GM23338 (cell line): Measurements from ENCODE around the gene MYBL2. TPM values are rescaled to one million over a fixed set of nuclear protein-coding genes. Genes with fewer than 3 reads are reported as not detected.

Source experiments
- ATAC-seq: fragments of 200-7000 bp; cut with Tn5 transposase; 3 replicates; pipeline ENCODE4 v1.9.1; 2020
- DNase-seq: peaks from one replicate; pipeline ENCODE4 v3.0.0-alpha.2; 2015; ENCODE audit warnings: low spot score
- H2AFZ ChIP-seq: fragments of 200-600 bp; sonication (generic); 2 replicates; pipeline ENCODE4 v1.8.0; 2016; ENCODE audit warnings: antibody characterized with exemption, mild to moderate bottlenecking, moderate library complexity
- H3F3A ChIP-seq: fragments of 200-600 bp; sonication (generic); replicated peaks from 2 replicates; pipeline ENCODE4 v1.8.0; 2017; ENCODE audit warnings: antibody characterized with exemption, mixed run types, low read depth
- H3K27ac ChIP-seq: fragments of 200-600 bp; sonication (generic); 2 replicates; pipeline ENCODE4 v1.6.1; 2016; ENCODE audit warnings: low read depth
- H3K27me3 ChIP-seq: fragments of 200-600 bp; sonication (generic); 2 replicates; pipeline ENCODE4 v1.8.0; 2016; ENCODE audit warnings: mild to moderate bottlenecking, mixed run types, moderate library complexity; ENCODE audit not compliant: insufficient read depth
- H3K36me3 ChIP-seq: fragments of 200-600 bp; sonication (generic); 2 replicates; pipeline ENCODE4 v1.8.0; 2016; ENCODE audit warnings: mild to moderate bottlenecking; ENCODE audit not compliant: insufficient read depth
- H3K4me1 ChIP-seq: fragments of 200-600 bp; sonication (generic); 2 replicates; pipeline ENCODE4 v1.8.0; 2016; ENCODE audit warnings: mild to moderate bottlenecking, moderate library complexity; ENCODE audit not compliant: insufficient read depth
- H3K4me2 ChIP-seq: fragments of 200-600 bp; sonication (generic); 2 replicates; pipeline ENCODE4 v1.7.1; 2017; ENCODE audit warnings: mixed run types
- H3K4me3 ChIP-seq: fragments of 200-600 bp; sonication (generic); 2 replicates; pipeline ENCODE4 v1.6.1; 2016; ENCODE audit warnings: mixed run types
- H3K79me2 ChIP-seq: fragments of 200-600 bp; sonication (generic); replicated peaks from 2 replicates; pipeline ENCODE4 v1.8.0; 2017; ENCODE audit warnings: mild to moderate bottlenecking; ENCODE audit not compliant: insufficient read depth
- H3K9me2 ChIP-seq: fragments of 200-600 bp; sonication (generic); 2 replicates; pipeline ENCODE4 v1.8.0; 2017; ENCODE audit not compliant: insufficient read depth
- H4K20me1 ChIP-seq: fragments of 200-600 bp; sonication (generic); replicated peaks from 2 replicates; pipeline ENCODE4 v1.8.0; 2017; ENCODE audit warnings: mild to moderate bottlenecking; ENCODE audit not compliant: insufficient read depth
- H3K27ac Mint-ChIP-seq: 2 replicates; pipeline ENCODE4 v1.8.0; 2020; ENCODE audit warnings: inconsistent platforms, mild to moderate bottlenecking, moderate library complexity, mixed read lengths
- H3K27me3 Mint-ChIP-seq: 3 replicates; pipeline ENCODE4 v1.8.0; 2022; ENCODE audit warnings: low read depth, mild to moderate bottlenecking, moderate library complexity, mixed read lengths, inconsistent platforms; ENCODE audit not compliant: insufficient read depth, poor library complexity
- H3K36me3 Mint-ChIP-seq: 3 replicates; pipeline ENCODE4 v1.8.0; 2021; ENCODE audit warnings: low read depth, mild to moderate bottlenecking, inconsistent platforms, moderate library complexity, mixed read lengths
- H3K4me1 Mint-ChIP-seq: 3 replicates; pipeline ENCODE4 v1.8.0; 2020; ENCODE audit warnings: mild to moderate bottlenecking, inconsistent platforms, mixed read lengths
- H3K4me3 Mint-ChIP-seq: 3 replicates; pipeline ENCODE4 v1.8.0; 2021; ENCODE audit warnings: moderate library complexity, mild to moderate bottlenecking, inconsistent platforms, mixed read lengths
- H3K9me3 Mint-ChIP-seq: 3 replicates; pipeline ENCODE4 v1.8.0; 2020; ENCODE audit warnings: moderate library complexity, mild to moderate bottlenecking, inconsistent platforms, mixed read lengths
- CREB1 ChIP-seq: fragments of 250-450 bp; sonication (Bioruptor Pico); IDR thresholded peaks from 2 replicates; pipeline ENCODE4 v1.5.0; 2020; ENCODE audit warnings: low read depth, mild to moderate bottlenecking, moderate library complexity
- ETS1 ChIP-seq: IDR thresholded peaks from 2 replicates; pipeline ENCODE4 v1.6.1; 2016; ENCODE audit warnings: antibody characterized with exemption
- JUNB ChIP-seq: IDR thresholded peaks from one replicate; pipeline ENCODE4 v1.6.1; 2016; ENCODE audit warnings: antibody characterized with exemption; ENCODE audit not compliant: unreplicated experiment
- NANOG ChIP-seq: IDR thresholded peaks from 2 replicates; pipeline ENCODE4 v1.6.1; 2016; ENCODE audit warnings: antibody characterized with exemption, borderline replicate concordance
- POLR2AphosphoS5 ChIP-seq: IDR thresholded peaks from 2 replicates; pipeline ENCODE4 v1.6.1; 2016; ENCODE audit warnings: antibody characterized with exemption, low read depth
- REST ChIP-seq: IDR thresholded peaks from one replicate; pipeline ENCODE4 v1.6.1; 2018; ENCODE audit warnings: antibody characterized with exemption; ENCODE audit not compliant: unreplicated experiment
- STAT1 ChIP-seq: IDR thresholded peaks from one replicate; pipeline ENCODE4 v1.6.1; 2016; ENCODE audit warnings: antibody characterized with exemption; ENCODE audit not compliant: unreplicated experiment
- ZNF114 ChIP-seq: fragments of 250-450 bp; sonication (Bioruptor Pico); IDR thresholded peaks from 2 replicates; pipeline ENCODE4 v1.5.0; 2020; ENCODE audit warnings: mild to moderate bottlenecking, moderate library complexity
- ZNF462 ChIP-seq: fragments of 250-450 bp; sonication (Bioruptor Pico); IDR thresholded peaks from 2 replicates; pipeline ENCODE4 v1.5.0; 2020; ENCODE audit warnings: mild to moderate bottlenecking, moderate library complexity
- polyA plus RNA-seq: library from polyadenylated mRNA; unstranded; fragments of >200 nt; fragmentation: Nextera tagmentation; extraction: Ambion mirVana; gene quantifications from 2 replicates; pipeline ENCODE4 v1.2.1, GENCODE V29; 2016
- total RNA-seq: library from RNA; depleted of rRNA; stranded (reverse); fragments of >200 nt; shearing (Covaris generic); gene quantifications from 2 replicates; pipeline ENCODE4 v1.2.3, GENCODE V29; 2014

The MYBL2 gene
- total and polyA plus RNA-seq, 2 experiments from 2014 or later: 72.3 to 131 TPM

GRCh38 chr20:43699941-43700565 lies 33.1 kb downstream of the MYBL2 start:
- Mint-ChIP-seq H3K27me3 (peaks cover 6% of the 10 kb centered on the region), H3K36me3 (peaks cover 74% of the 10 kb centered on the region), H3K4me3 (no peak overlapping the region), H3K9me3 (no peaks in the 10 kb centered on the region), H3K27ac (no peak overlapping the region), H3K4me1 (no peaks in the 10 kb centered on the region)
- Histone ChIP-seq H3K4me3 (no peak overlapping the region), H3K79me2 (peaks cover 5% of the 10 kb centered on the region), H3K9me2 (no peaks in the 10 kb centered on the region), H3K27me3 (no peaks in the 10 kb centered on the region), H4K20me1 (peaks cover 5% of the 10 kb centered on the region; the same call in 1 of the 2 replicates), H3K36me3 (peaks cover 25% of the 10 kb centered on the region), H3F3A (no peaks in the 10 kb centered on the region), H3K27ac (no peak overlapping the region), H2AFZ (no peak overlapping the region), H3K4me1 (no peaks in the 10 kb centered on the region), H3K4me2 (no peak overlapping the region)
- DNase-seq (no peak), ATAC-seq (no peak)
- TF ChIP-seq JUNB: no peak
- TF ChIP-seq NANOG: no peak
- no peak for TF ChIP-seq REST
- TF ChIP-seq POLR2AphosphoS5: no peak
- TF ChIP-seq CREB1 (CRISPR knock-in tag): no peak
- TF ChIP-seq ZNF114 (CRISPR knock-in tag): no peak
- no peak for TF ChIP-seq STAT1
- TF ChIP-seq ETS1: no peak
- TF ChIP-seq ZNF462: no peak
